Measurements from ENCODE around the gene DSCAM. TPM values are rescaled to one million over a fixed set of nuclear protein-coding genes. Genes with fewer than 3 reads are reported as not detected.

The DSCAM gene
- polyA plus RNA-seq, 3 donors = not detected

- no peaks in the 10 kb centered on the region for H3K36me3 Mint-ChIP-seq
- Histone ChIP-seq H4K20me1 (ENCODE audit: insufficient read depth, low read length) (no peaks in the 10 kb centered on the region), H3K4me3 (replicated peaks in 1 of 3; ENCODE audit: low read depth in 2 of 3, low read length in 3 of 3) (no peak overlapping the region), H3K27ac (ENCODE audit: low read depth in 1 of 2, low read length in 2 of 2) (no peak overlapping the region), H3K27me3 (ENCODE audit: control insufficient read depth in 2 of 2, insufficient read depth in 2 of 2, low read length in 2 of 2) (no peaks in the 10 kb centered on the region), H2AFZ (ENCODE audit: insufficient read depth, low read depth, low read length, poor library complexity, severe bottlenecking) (no peak overlapping the region), H3K36me3 (replicated peaks in 1 of 2; ENCODE audit: control insufficient read depth in 1 of 2, insufficient read depth in 2 of 2, low read length in 2 of 2) (no peaks in the 10 kb centered on the region), H3K9me3 (replicated peaks in 1 of 2; ENCODE audit: control insufficient read depth in 1 of 2, insufficient read depth in 1 of 2, low read length in 2 of 2) (peaks cover 17 to 27% of the 10 kb centered on the region in 2 donors), H3K4me1 (ENCODE audit: control insufficient read depth in 1 of 2, insufficient read depth in 2 of 2, low read length in 2 of 2) (no peaks in the 10 kb centered on the region), H3K9ac (ENCODE audit: insufficient read depth, low read length, poor library complexity, severe bottlenecking) (no peak overlapping the region), H3K79me2 (ENCODE audit: insufficient read depth, low read length) (no peaks in the 10 kb centered on the region), H3K4me2 (replicated peaks; ENCODE audit: extremely low read depth, low read length, poor library complexity, severe bottlenecking) (no peak overlapping the region)
- TF ChIP-seq CTCF (IDR thresholded peaks at IDR 0.05) = no peak
- H3K27me3 Mint-ChIP-seq (ENCODE audit: low read depth in 3 of 3) = peaks cover 0 to 2% (median 0%) of the 10 kb centered on the region in 3 donors
- no peak overlapping the region for H3K4me3 Mint-ChIP-seq
- H3K27ac Mint-ChIP-seq = no peak overlapping the region
- no CpG with 5 or more reads among the region's 5 CpGs for WGBS (ENCODE audit: insufficient coverage)
- peaks cover 14 to 31% (median 21%) of the 10 kb centered on the region in 7 donors for H3K9me3 Mint-ChIP-seq
- no peaks in the 10 kb centered on the region for H3K4me1 Mint-ChIP-seq
- no peak for DNase-seq
- intact Hi-C loops (cut with micrococcal nuclease) = no loop called here
Measured at GRCh38 chr21:40179166-40179565, 667.8 kb downstream of the DSCAM start.

GRCh38 chr21:40178726-40179125, 668.2 kb downstream of the DSCAM start:
- intact Hi-C loops (cut with micrococcal nuclease) = no loop called here
- Histone ChIP-seq H3K9me3 (replicated peaks in 1 of 2; ENCODE audit: control insufficient read depth in 1 of 2, insufficient read depth in 1 of 2, low read length in 2 of 2) (peaks cover 17 to 27% of the 10 kb centered on the region in 2 donors), H3K36me3 (replicated peaks in 1 of 2; ENCODE audit: control insufficient read depth in 1 of 2, insufficient read depth in 2 of 2, low read length in 2 of 2) (no peaks in the 10 kb centered on the region), H3K79me2 (ENCODE audit: insufficient read depth, low read length) (no peaks in the 10 kb centered on the region), H3K4me2 (replicated peaks; ENCODE audit: extremely low read depth, low read length, poor library complexity, severe bottlenecking) (no peak overlapping the region), H3K9ac (ENCODE audit: insufficient read depth, low read length, poor library complexity, severe bottlenecking) (no peak overlapping the region), H3K4me1 (ENCODE audit: control insufficient read depth in 1 of 2, insufficient read depth in 2 of 2, low read length in 2 of 2) (no peaks in the 10 kb centered on the region), H4K20me1 (ENCODE audit: insufficient read depth, low read length) (no peaks in the 10 kb centered on the region), H3K27ac (ENCODE audit: low read depth in 1 of 2, low read length in 2 of 2) (no peak overlapping the region), H2AFZ (ENCODE audit: insufficient read depth, low read depth, low read length, poor library complexity, severe bottlenecking) (no peak overlapping the region), H3K4me3 (replicated peaks in 1 of 3; ENCODE audit: low read depth in 2 of 3, low read length in 3 of 3) (no peak overlapping the region), H3K27me3 (ENCODE audit: control insufficient read depth in 2 of 2, insufficient read depth in 2 of 2, low read length in 2 of 2) (no peaks in the 10 kb centered on the region)
- H3K9me3 Mint-ChIP-seq = peaks cover 14 to 34% (median 20%) of the 10 kb centered on the region in 7 donors
- H3K4me3 Mint-ChIP-seq = no peak overlapping the region
- no peak overlapping the region for H3K27ac Mint-ChIP-seq
- no peaks in the 10 kb centered on the region for H3K36me3 Mint-ChIP-seq
- DNase-seq = no peak
- no peak for TF ChIP-seq CTCF (IDR thresholded peaks at IDR 0.05)
- 91% methylated on average over 18 of the region's 19 CpGs for whole genome bisulfite sequencing (ENCODE audit: insufficient coverage)
- peaks cover 0 to 2% (median 0%) of the 10 kb centered on the region in 3 donors for H3K27me3 Mint-ChIP-seq (ENCODE audit: low read depth in 3 of 3)
- no peaks in the 10 kb centered on the region for H3K4me1 Mint-ChIP-seq
